Measurements from ENCODE around the gene P4HA3.

P4HA3 gene

GRCh38 chr11:74311352-74311926 lies at the start of gene P4HA3:
Gene P4HA3 (minus strand): TSS chr11:74311640. CDS start chr11:74311611, 29 bp downstream.
- TF ChIP-seq CTCF (IDR thresholded peaks at IDR 0.05; ENCODE audit: low read depth, low read length): no peak; the same call in 1 of the 2 replicates
- no peak for DNase-seq (ENCODE audit: extremely low read depth, low read depth)

DNA sequence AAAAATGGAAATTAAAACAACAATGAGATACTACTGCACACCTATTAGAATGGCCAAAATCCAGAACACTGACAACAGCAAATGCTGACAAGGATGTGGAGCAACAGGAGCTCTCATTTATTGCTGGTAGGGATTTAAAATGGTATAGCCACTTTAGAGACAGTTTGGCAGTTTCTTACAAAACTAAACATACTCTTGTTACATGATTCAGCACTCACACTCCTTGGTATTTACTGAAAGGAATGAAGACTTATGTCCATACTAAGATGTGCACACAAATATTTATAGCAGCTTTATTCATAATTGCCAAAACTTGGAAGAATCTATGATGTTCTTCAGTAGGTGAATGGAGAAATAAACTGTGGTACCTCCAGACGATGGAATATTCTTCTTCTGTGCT lies 46.0 kb upstream of the P4HA3 start:
- DNase-seq (ENCODE audit: extremely low read depth, low read depth): no peak
- no peak for TF ChIP-seq CTCF (IDR thresholded peaks at IDR 0.05; ENCODE audit: low read depth, low read length)

DNA sequence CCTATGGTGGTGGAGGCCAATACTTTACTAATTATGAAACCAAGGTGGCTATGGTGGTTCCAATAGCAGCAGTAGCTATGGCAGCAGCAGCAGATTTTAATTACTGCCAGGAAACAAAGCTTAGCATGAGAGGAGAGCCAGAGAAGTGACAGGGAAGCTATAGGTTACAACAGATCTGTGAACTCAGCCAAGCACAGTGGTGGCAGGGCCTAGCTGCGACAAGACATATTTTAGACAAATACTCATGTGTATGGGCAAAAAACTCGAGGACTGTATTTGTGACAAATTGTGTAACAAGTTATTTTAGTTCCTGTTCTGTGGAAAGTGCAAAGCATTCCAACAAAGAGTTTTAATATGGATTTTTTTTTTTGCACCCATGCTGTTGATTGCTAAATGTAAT lies 44.2 kb upstream of the P4HA3 start:
- TF ChIP-seq CTCF (IDR thresholded peaks at IDR 0.05; ENCODE audit: low read depth, low read length): no peak

GRCh38 chr11:74354036-74354435 lies 42.6 kb upstream of the P4HA3 start:
- DNase-seq (ENCODE audit: extremely low read depth, low read depth): no peak
- TF ChIP-seq CTCF (IDR thresholded peaks at IDR 0.05; ENCODE audit: low read depth, low read length): no peak

More for the DNA sequence above, 44.2 kb upstream of the P4HA3 start:
- no peak for DNase-seq (ENCODE audit: extremely low read depth, low read depth)

DNA sequence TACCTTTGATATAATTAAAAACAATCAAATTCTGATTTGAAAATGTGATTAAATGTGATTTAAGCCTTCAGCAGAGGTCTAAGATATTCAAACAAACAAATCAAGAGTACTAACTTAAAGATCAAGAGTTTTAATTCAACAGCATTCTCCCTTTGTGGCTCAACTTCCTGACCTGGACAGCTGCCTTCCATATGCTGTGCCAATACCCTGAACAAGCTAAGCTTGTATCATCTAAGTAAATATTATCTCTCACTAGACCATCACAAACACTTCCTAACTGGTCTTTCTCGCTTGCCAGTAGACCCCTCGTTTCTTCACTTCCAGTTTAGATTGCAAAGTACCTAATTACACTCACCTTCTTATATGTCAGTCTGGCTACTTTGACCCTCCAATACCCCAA lies 35.9 kb upstream of the P4HA3 start:
- no peak for TF ChIP-seq CTCF (IDR thresholded peaks at IDR 0.05; ENCODE audit: low read depth, low read length)
- DNase-seq (ENCODE audit: extremely low read depth, low read depth): no peak

DNA sequence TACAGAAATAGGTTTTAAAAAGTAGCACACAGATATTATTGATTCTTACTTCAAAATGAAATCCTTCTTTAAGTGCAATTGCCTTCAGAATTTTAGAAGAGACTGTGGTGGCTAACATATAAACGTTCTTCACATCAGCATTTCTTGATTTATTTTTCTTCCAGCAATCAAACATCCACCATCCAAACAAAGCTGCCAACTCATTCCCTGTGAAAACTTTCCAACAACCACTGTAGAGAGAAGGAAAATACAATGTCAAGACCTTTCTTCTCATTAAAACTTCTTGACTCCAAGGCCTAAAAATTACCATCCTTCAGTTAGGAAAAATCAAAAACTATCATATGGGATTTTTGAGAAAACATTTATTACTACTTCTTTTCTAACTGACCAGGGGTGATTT lies 34.0 kb upstream of the P4HA3 start:
- no peak for TF ChIP-seq CTCF (IDR thresholded peaks at IDR 0.05; ENCODE audit: low read depth, low read length)
- no peak for DNase-seq (ENCODE audit: extremely low read depth, low read depth)

DNA sequence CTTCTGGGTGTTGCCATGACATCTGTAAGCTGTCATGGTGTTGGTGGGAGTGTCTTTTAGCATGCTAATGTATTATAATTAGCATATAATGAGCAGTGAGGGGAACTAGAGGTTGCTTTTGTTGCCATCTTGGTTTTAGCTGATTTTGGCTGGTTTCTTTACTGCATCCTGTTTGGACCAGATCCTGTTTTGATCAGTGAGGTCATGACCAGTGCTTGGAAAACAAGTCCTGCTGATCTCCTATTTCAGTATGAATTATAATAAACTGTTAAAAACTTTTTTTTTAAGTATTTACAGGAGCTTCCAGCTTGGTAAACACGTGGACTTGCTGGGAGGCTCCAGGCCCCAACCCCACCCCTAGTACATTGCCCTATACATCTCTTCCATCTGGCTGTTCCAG lies 30.5 kb upstream of the P4HA3 start:
- TF ChIP-seq CTCF (IDR thresholded peaks at IDR 0.05; ENCODE audit: low read depth, low read length): no peak
- DNase-seq (ENCODE audit: extremely low read depth, low read depth): no peak
